Bone marrow (tissue), 2 donors: Measurements from ENCODE around the gene KLHDC3.
A peak's percentile ranks its signal among the peaks of the same experiment; 100 is the strongest.
"Not testable (repeated sequence)": the region's sequence is repeated elsewhere in the genome, so short reads cannot be mapped to it uniquely, and the experiment has no call there.

Experiments used
- DNase-seq, 2 donors: peaks; one replicate each; lab custom pipeline; 2025; lab: John Stamatoyannopoulos, UW

Gene KLHDC3

GRCh38 chr6:43029120-43029519 lies 15.1 kb downstream of the KLHDC3 start:
- no peak for DNase-seq

GRCh38 chr6:43032326-43032725 lies 18.3 kb downstream of the KLHDC3 start:
- no peak for DNase-seq

GRCh38 chr6:43033496-43034189 lies 19.6 kb downstream of the KLHDC3 start:
- DNase-seq: no peak

- DNase-seq: no peak
Measured at GRCh38 chr6:43034190-43034525, 20.1 kb downstream of the KLHDC3 start.

- no peak for DNase-seq
Measured at GRCh38 chr6:43035495-43036194, 21.6 kb downstream of the KLHDC3 start.

- no peak for DNase-seq
Measured at GRCh38 chr6:43036712-43037111, 22.7 kb downstream of the KLHDC3 start.

GRCh38 chr6:43037197-43037596 lies 23.1 kb downstream of the KLHDC3 start:
- DNase-seq: no peak

GRCh38 chr6:43037706-43038105 lies 23.7 kb downstream of the KLHDC3 start:
- DNase-seq: no peak

GRCh38 chr6:43038727-43039126 lies 24.7 kb downstream of the KLHDC3 start:
- DNase-seq: no peak

- DNase-seq: no peak
Measured at GRCh38 chr6:43040542-43041257, 26.7 kb downstream of the KLHDC3 start.

- not testable (repeated sequence) for DNase-seq
Measured at GRCh38 chr6:43041475-43041874, 27.4 kb downstream of the KLHDC3 start.

GRCh38 chr6:43043310-43043709 lies 29.3 kb downstream of the KLHDC3 start:
- no peak for DNase-seq

GRCh38 chr6:43045371-43045930 lies 31.4 kb downstream of the KLHDC3 start:
- DNase-seq: no peak

- no peak for DNase-seq
Measured at GRCh38 chr6:43047998-43048397, 33.9 kb downstream of the KLHDC3 start.

- DNase-seq: no peak
Measured at GRCh38 chr6:43050981-43051380, 36.9 kb downstream of the KLHDC3 start.

GRCh38 chr6:43052225-43052841 lies 38.3 kb downstream of the KLHDC3 start:
- no peak for DNase-seq

- no peak for DNase-seq
Measured at GRCh38 chr6:43052842-43053544, 38.9 kb downstream of the KLHDC3 start.

- peak; percentile 61 to 85 for DNase-seq
Measured at GRCh38 chr6:43053545-43054205, 39.6 kb downstream of the KLHDC3 start, which contains the start of gene CUL7. Gene CUL7 (minus strand): TSS chr6:43053851. CDS start chr6:43052788, 1,063 bp downstream.

- no peak for DNase-seq
Measured at GRCh38 chr6:43054206-43054943, 40.3 kb downstream of the KLHDC3 start.

GRCh38 chr6:43055966-43056365 lies 41.9 kb downstream of the KLHDC3 start:
- DNase-seq: no peak
